Memory B cell (primary cell): Measurements from ENCODE around the gene KCNMA1.
"Not testable (repeated sequence)": the region's sequence is repeated elsewhere in the genome, so short reads cannot be mapped to it uniquely, and the experiment has no call there.

ENCODE experiments used
- ATAC-seq: fragments of 150-1000 bp; cut with Tn5 transposase; 2 replicates; pipeline ENCODE4 v1.10.0; 2021; ENCODE audit warnings: low read depth, mild to moderate bottlenecking, moderate library complexity
- DNase-seq, 2 donors: peaks; one replicate each; pipeline ENCODE4 v3.0.0; 2022; ENCODE audit warnings: low spot score in 2 of 2
- H3K27ac Mint-ChIP-seq: one replicate; pipeline ENCODE4 v1.8.0; 2022; ENCODE audit warnings: mild to moderate bottlenecking, moderate library complexity, mixed read lengths
- H3K27me3 Mint-ChIP-seq: one replicate; pipeline ENCODE4 v1.8.0; 2022; ENCODE audit warnings: mixed read lengths
- H3K36me3 Mint-ChIP-seq: one replicate; pipeline ENCODE4 v1.8.0; 2022; ENCODE audit warnings: mild to moderate bottlenecking, mixed read lengths
- H3K4me1 Mint-ChIP-seq: one replicate; pipeline ENCODE4 v1.8.0; 2022; ENCODE audit warnings: mixed read lengths
- H3K4me3 Mint-ChIP-seq: one replicate; pipeline ENCODE4 v1.8.0; 2022; ENCODE audit warnings: mild to moderate bottlenecking, moderate library complexity, mixed read lengths
- H3K9me3 Mint-ChIP-seq: one replicate; pipeline ENCODE4 v1.8.0; 2022; ENCODE audit warnings: mixed read lengths

Gene KCNMA1

DNA sequence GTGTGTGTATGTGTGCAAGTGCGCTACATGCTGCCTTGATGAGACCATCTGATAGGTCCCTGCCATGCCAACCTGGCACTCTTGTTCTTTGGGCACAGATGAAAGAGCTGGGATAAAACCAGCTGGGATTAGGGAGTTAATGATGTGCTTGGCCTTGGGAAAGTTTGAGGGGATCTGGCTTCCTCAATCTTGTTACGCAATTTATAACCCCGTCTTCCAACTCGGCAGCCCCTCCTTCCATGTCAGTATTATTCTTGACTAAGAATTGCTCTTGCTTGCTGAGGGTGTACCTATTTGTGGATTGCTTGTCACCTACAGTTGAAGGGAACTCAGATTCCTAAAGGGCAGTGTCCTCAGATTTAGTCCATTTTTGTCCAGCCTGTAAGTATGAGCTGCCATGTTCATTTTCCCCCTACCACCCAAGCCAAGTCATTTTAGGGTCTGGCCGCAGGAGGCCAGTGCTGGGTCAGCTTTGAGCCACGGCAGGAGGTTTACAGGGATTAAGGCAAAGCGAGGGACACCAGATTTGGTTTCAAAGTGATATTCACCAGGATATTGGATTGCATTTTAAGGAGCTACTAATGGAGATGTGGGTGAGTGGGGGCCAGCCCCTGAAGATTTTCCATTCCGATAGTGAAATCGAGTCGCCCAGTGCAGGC lies 34.1 kb upstream of the KCNMA1 start:
- peaks cover 11% of the 10 kb centered on the region for H3K27me3 Mint-ChIP-seq
- no peaks in the 10 kb centered on the region for H3K9me3 Mint-ChIP-seq
- H3K36me3 Mint-ChIP-seq = peaks cover 2% of the 10 kb centered on the region

DNA sequence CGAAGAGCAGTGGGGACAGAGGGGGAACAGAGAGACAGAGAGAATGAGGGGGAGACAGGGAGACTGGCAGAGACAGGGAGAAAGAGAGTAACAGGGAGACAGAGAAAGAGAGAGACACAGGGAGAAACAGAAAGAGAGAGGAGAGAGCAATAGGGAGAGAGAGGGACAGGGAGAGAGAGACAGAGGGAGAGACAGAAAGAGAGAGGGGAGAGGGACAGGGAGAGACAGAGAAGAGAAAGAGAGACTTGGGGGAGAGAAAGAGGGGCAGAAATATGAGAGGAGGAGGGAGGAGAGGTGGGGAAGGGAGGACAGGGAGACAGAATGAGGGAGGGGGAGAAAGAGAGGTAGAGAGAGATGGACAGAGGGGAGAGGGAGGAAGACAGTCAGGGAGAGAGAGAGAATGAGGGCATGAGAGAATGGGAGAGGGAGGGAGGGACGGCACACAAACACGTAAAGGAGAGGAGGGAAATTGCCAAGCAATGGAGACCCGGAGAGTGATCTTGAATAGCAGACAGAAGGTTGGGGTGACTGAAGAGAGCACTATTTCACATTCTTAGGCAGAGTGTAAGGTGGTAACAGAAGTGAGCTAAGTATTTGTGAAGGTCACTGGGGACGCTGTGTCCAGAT lies 33.3 kb upstream of the KCNMA1 start:
- DNase-seq (no peak), ATAC-seq (no peak)
- H3K27ac Mint-ChIP-seq = no peak overlapping the region
- H3K36me3 Mint-ChIP-seq = peaks cover 2% of the 10 kb centered on the region
- no peak overlapping the region for H3K4me3 Mint-ChIP-seq
- H3K27me3 Mint-ChIP-seq = peaks cover 12% of the 10 kb centered on the region
- H3K4me1 Mint-ChIP-seq = peaks cover 3% of the 10 kb centered on the region
- no peaks in the 10 kb centered on the region for H3K9me3 Mint-ChIP-seq

More for the DNA sequence above, 34.1 kb upstream of the KCNMA1 start:
- Mint-ChIP-seq H3K27ac (no peak overlapping the region), H3K4me3 (no peak overlapping the region), H3K4me1 (peaks cover 3% of the 10 kb centered on the region)
- ATAC-seq (no peak), DNase-seq (no peak)

DNA sequence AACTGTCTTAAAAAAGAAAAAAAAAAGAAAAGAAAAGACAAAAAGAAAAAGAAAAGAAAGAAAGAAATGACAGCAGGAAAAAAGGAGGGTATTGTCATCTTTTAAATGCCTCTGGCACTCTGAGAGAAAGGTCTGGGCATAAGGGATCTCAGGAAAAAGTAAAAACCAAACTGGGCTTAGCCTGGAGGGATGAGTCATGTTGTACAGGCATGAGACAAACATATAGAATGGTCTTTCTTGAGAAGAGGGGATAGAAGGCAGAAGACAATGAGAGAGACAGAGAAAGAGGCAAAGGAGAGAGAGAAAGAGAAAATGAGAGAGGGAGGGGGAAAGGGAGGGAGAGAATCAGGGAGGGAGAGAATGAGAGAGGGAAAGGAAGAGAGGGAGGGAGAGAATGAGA lies 32.3 kb upstream of the KCNMA1 start:
- ATAC-seq (no peak), DNase-seq (no peak)
- Mint-ChIP-seq H3K27ac (no peak overlapping the region), H3K4me1 (peaks cover 3% of the 10 kb centered on the region), H3K36me3 (peaks cover 2% of the 10 kb centered on the region), H3K9me3 (no peaks in the 10 kb centered on the region), H3K4me3 (no peak overlapping the region), H3K27me3 (peaks cover 15% of the 10 kb centered on the region)

DNA sequence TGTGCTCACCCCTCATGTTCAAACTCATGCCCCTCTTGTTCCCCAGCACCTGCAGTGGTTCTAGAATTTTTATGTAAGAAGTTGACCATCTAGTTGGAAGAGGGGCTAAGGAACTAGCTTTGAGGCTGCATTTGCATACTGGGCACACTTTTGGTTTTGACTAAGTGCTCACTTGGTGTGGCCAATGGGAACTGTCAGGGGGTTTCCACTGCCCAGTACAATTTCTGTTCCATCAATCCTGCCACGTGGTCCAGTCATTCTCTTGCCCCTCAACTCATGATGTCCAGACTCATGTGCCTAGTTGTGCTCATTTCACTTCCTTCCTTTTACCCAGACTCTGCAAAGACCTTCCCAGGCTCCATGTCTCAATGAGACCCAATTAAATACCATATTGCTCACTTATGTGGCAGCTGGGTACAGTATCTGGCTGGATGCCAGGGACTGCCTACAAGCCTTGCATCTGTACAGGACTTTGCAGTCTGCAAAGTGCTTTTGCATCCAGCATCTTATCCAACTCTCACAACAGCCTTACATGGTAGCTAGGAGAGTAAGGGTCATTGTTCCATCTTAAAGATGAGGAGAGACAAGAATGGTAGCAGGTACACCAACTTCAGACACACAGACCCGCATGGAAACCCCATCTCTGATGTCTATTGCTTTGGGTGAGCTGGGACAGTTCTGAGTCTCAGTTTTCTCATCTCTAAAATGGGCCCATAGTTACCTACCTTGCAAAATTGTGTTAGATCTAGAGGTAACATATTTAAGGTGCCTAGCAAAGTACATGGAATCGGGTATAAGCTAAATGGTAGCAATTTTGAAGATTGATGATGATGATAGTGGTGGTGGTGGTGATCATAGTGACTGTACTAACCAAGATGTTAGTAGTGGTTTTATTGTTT lies 30.1 kb upstream of the KCNMA1 start:
- H3K4me3 Mint-ChIP-seq = no peak overlapping the region
- H3K36me3 Mint-ChIP-seq = peaks cover 2% of the 10 kb centered on the region
- no peaks in the 10 kb centered on the region for H3K9me3 Mint-ChIP-seq
- DNase-seq = no peak
- H3K27me3 Mint-ChIP-seq = peaks cover 16% of the 10 kb centered on the region
- H3K27ac Mint-ChIP-seq = no peak overlapping the region
- ATAC-seq = no peak
- H3K4me1 Mint-ChIP-seq = peaks cover 3% of the 10 kb centered on the region

DNA sequence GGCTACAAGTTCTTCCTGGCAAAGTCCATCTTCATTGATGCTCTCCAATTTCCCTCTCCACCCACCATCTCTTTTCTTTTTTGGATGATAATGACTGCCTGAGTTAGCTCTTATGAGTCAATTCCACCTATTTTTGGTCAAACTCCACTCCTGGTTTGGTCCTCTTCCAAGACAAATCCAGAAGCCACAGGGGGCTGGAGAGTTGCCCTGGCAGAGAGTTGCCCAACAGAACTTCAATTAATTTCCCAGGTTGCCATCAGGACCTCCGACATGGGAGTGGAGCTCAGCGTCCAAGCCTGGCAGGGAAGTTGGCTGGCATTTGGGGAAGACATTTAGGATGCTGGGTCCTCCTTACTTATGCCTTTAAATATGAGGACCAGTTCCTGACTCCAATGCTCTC lies 29.2 kb upstream of the KCNMA1 start:
- DNase-seq (no peak), ATAC-seq (no peak)
- H3K36me3 Mint-ChIP-seq = peaks cover 2% of the 10 kb centered on the region
- H3K27ac Mint-ChIP-seq = no peak overlapping the region
- H3K4me1 Mint-ChIP-seq = peaks cover 3% of the 10 kb centered on the region
- no peak overlapping the region for H3K4me3 Mint-ChIP-seq
- peaks cover 16% of the 10 kb centered on the region for H3K27me3 Mint-ChIP-seq
- H3K9me3 Mint-ChIP-seq = no peaks in the 10 kb centered on the region

DNA sequence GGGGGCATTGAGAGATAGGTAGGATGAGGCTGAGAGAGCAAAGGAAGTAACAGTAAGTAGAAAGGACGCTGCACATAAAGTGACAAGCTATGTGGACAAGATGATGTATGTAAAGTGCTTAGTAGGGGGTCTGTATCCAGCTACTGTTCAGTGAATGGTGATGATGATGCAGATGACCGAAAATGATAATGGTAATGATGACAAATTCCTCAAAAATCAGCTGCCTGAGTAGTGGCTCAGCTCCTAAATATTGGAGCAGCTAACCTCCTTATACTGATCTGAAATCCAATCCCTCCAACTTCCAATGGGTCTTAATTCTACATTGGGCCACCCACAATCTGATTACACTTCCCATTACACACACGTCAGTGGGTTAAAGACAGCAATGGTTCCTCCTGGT lies 27.1 kb upstream of the KCNMA1 start:
- Mint-ChIP-seq H3K4me3 (no peak overlapping the region), H3K36me3 (no peaks in the 10 kb centered on the region), H3K9me3 (no peaks in the 10 kb centered on the region), H3K27me3 (peaks cover 5% of the 10 kb centered on the region), H3K4me1 (peaks cover 3% of the 10 kb centered on the region), H3K27ac (no peak overlapping the region)
- ATAC-seq = no peak
- DNase-seq = no peak

DNA sequence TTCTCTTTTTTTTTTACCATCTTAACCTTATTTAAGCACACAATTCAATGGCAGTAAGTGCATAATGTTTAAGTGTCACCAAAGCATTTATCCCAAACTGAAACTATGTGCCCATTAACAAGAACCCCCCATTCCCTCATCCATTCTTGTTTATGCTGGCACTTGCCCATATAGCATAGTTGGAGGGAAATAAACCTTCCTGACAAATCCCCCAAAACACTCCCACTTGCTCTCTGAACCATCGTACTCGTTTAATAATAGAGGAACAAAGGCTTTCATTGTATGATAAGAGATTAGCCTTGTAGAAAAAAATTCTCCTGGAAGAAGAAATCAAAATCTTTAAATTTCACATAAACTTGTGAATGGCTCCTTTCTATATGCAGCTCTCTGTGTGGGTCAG lies 26.4 kb upstream of the KCNMA1 start:
- no peak overlapping the region for H3K4me3 Mint-ChIP-seq
- no peaks in the 10 kb centered on the region for H3K36me3 Mint-ChIP-seq
- ATAC-seq = no peak
- H3K27ac Mint-ChIP-seq = no peak overlapping the region
- H3K27me3 Mint-ChIP-seq = peaks cover 5% of the 10 kb centered on the region
- peaks cover 3% of the 10 kb centered on the region for H3K4me1 Mint-ChIP-seq
- H3K9me3 Mint-ChIP-seq = no peaks in the 10 kb centered on the region
- DNase-seq = no peak

DNA sequence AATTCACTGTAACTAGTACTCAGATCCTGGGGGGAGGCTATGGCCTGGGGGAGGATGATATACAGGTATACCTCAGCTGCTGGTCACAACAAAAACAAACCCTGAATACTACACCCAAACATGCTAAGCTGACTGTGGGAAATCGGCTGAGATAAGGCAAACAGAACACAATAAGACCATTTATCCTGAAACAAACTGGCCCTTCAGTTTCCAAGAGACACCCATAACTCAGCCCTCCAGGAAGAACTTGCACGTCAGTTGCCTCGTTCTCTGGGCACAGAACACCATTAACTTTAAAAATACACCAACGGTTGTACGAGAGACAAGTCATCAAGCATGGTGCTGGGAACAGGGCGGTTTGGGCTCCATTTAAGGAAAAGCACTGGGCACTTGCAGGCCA lies 24.1 kb upstream of the KCNMA1 start:
- Mint-ChIP-seq H3K9me3 (peaks cover 8% of the 10 kb centered on the region), H3K36me3 (no peaks in the 10 kb centered on the region), H3K4me3 (no peak overlapping the region), H3K27me3 (peaks cover 5% of the 10 kb centered on the region), H3K27ac (no peak overlapping the region), H3K4me1 (no peaks in the 10 kb centered on the region)
- DNase-seq = no peak
- no peak for ATAC-seq

DNA sequence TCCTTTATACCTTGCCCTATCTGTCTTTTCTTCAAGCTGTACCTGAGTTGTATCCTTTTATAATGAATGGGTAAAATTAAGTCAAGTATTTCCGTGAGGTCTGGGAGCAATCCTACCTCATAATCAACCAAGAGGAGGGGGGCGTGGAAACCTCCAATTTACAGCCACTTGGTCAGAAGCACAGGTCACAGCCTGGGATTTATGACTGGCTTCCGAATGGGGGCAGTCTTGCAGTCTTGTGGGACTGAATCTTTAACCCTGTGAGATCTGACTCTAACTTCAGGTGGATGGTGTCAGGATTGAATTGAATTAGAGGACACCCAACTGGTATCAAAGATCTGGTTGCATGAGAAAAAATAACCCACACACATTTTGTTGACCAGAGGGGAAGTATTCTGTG lies 23.5 kb upstream of the KCNMA1 start:
- Mint-ChIP-seq H3K27me3 (peaks cover 4% of the 10 kb centered on the region), H3K9me3 (peaks cover 8% of the 10 kb centered on the region), H3K4me1 (no peaks in the 10 kb centered on the region), H3K36me3 (no peaks in the 10 kb centered on the region), H3K4me3 (no peak overlapping the region), H3K27ac (no peak overlapping the region)
- DNase-seq (no peak), ATAC-seq (no peak)

DNA sequence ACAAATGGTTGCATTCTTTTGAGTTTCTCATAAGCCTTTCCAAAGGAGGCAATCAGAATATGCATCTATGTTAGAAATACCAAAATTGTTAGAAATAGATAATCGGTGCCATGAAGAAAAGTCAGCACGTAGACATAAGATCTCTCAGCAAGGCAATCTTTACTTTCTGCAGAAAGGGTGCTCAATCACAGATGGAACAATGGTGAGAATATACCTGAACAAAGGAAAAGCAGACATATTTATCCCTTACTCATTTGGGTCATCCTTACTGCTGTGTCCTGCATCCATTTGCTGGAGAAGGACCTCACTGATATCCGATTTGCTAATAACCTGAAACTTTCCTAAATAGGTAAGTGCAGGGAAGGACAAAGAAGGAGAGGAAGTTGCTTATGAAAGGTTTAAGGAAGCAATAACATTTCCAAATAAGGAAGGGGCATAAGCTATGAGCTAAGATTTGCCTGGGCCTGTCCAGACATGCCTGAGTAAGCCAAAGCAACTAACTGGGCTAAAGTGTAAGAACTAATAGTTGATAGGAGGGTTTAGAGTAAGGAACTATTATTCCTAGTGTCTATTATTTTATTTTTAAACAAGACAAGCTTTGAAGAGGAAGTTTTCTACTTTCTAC lies 21.6 kb upstream of the KCNMA1 start:
- not testable (repeated sequence) for ATAC-seq, H3K27me3 Mint-ChIP-seq, H3K36me3 Mint-ChIP-seq, H3K4me3 Mint-ChIP-seq, H3K9me3 Mint-ChIP-seq, DNase-seq, H3K27ac Mint-ChIP-seq, H3K4me1 Mint-ChIP-seq

DNA sequence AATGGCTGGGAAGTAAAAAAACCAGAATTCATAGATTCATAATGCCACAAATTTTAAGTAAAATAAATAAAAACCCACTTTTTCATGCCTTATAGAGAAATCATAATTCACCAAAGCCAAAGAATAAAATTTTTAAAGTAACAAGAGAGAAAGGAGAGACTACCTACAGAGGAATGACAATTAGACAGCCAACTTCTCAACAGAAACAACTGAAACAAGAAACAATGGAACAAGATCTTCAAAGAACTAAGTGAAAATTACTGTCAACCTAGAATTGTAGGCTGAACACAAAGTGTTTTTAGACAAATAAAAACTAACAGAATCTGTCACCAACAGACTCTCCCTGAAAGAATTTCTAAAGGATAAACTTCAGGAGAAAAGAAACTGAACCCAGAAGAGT lies 15.6 kb upstream of the KCNMA1 start:
- Mint-ChIP-seq H3K27me3 (peaks cover 6% of the 10 kb centered on the region), H3K27ac (no peak overlapping the region)

DNA sequence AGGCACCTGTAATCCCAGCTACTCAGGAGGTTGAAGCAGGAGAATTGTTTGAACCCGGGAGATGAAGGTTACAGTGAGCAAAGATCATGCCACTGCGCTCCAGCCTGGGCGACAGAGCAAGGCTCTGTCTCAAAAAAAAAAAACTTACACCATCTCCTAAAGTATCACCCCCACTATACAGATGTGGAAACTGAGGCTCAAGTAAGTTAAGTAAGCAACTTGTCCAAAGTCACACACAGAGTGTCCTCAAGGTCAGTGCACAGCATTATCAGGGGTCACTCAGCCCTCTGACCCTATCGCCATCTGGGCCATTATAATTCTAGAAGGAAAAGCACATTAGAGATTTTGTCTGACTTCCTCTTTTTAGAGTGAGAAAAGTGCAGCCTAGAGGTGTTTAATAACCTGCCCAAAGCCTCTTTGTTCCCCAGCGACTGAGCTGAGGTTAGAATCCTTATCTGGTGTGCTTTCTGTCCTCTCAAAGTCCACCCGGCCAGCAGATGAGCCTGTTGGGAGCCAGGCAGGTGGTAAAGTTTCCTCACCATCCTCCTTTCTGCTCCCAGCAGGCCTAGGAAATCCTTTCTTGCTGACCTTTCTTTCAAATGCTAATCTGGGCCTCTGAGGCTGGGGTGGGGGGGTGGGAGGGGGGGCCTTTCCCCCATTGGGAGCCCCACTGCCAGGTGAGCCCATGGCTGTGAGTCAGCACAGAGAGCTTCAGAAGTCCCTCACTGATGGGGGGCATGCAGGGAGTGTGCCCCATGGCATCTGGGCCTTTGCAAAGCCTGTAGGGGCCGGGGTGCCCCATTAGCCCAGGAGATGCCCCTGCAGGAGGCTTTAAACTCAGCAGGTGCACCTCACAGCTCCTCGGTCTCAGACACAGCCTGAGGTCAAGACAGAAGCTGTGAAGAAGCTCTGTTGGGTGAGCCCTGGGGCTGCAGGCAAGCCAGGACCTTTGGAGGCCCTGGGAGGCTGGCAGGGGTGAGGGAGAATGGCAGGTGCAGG lies 12.0 kb upstream of the KCNMA1 start:
- peaks cover 2% of the 10 kb centered on the region for H3K4me1 Mint-ChIP-seq
- DNase-seq = no peak
- H3K36me3 Mint-ChIP-seq = peaks cover 2% of the 10 kb centered on the region
- peak; percentile 41 for ATAC-seq
- H3K4me3 Mint-ChIP-seq = no peak overlapping the region
- H3K27ac Mint-ChIP-seq = no peak overlapping the region
- peaks cover 3% of the 10 kb centered on the region for H3K9me3 Mint-ChIP-seq
- H3K27me3 Mint-ChIP-seq = peaks cover 6% of the 10 kb centered on the region

More for the DNA sequence above, 15.6 kb upstream of the KCNMA1 start:
- Mint-ChIP-seq H3K36me3 (peaks cover 2% of the 10 kb centered on the region), H3K9me3 (peaks cover 7% of the 10 kb centered on the region), H3K4me1 (peaks cover 2% of the 10 kb centered on the region), H3K4me3 (no peak overlapping the region)
- no peak for ATAC-seq
- no peak for DNase-seq

DNA sequence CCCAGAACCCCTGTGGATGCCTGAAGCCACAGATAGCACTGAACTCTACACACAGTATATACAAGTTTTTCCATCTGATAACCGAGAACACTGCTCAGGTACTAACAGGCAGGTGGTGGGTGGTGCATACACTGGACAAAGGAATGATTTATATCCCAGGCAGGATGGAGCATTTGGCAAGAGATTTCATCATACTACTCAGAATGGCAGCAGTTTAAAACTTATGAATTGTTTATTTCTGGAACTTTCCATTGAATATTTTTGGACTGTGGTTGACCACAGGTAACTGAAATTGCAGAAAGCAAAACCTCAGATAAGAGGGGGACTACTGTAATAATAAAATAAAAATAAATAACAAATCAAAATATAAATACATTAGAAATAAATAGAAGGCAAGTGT lies 10.9 kb upstream of the KCNMA1 start:
- peaks cover 2% of the 10 kb centered on the region for H3K36me3 Mint-ChIP-seq
- DNase-seq = no peak
- H3K27ac Mint-ChIP-seq = no peak overlapping the region
- peaks cover 6% of the 10 kb centered on the region for H3K27me3 Mint-ChIP-seq
- H3K4me1 Mint-ChIP-seq = peaks cover 2% of the 10 kb centered on the region
- no peak for ATAC-seq
- peaks cover 3% of the 10 kb centered on the region for H3K9me3 Mint-ChIP-seq
- no peak overlapping the region for H3K4me3 Mint-ChIP-seq
